Measurements from ENCODE around the gene KRT20. TPM values are rescaled to one million over a fixed set of nuclear protein-coding genes. Genes with fewer than 3 reads are reported as not detected.

The KRT20 gene
- total and polyA plus RNA-seq, 2 experiments from 2014 or later = not detected

GRCh38 chr17:40895106-40895730, 10.2 kb upstream of the KRT20 start:
- DNase-seq (ENCODE audit: low spot score) = no peak
- ATAC-seq = no peak
- Mint-ChIP-seq H3K27ac (no peak overlapping the region), H3K27me3 (ENCODE audit: insufficient read depth, low read depth, poor library complexity) (peaks cover 3% of the 10 kb centered on the region), H3K4me3 (no peak overlapping the region), H3K4me1 (no peaks in the 10 kb centered on the region), H3K9me3 (no peaks in the 10 kb centered on the region), H3K36me3 (ENCODE audit: low read depth) (no peaks in the 10 kb centered on the region)
- no peaks in the 10 kb centered on the region for H3K36me3 ChIP-seq (ENCODE audit: insufficient read depth)
- no peaks in the 10 kb centered on the region for H3F3A ChIP-seq (replicated peaks; ENCODE audit: low read depth)
- peak overlapping the region; percentile 83 for H2AFZ ChIP-seq
- no peaks in the 10 kb centered on the region for H3K79me2 ChIP-seq (replicated peaks; ENCODE audit: insufficient read depth)
- no peaks in the 10 kb centered on the region for H4K20me1 ChIP-seq (replicated peaks; ENCODE audit: insufficient read depth)
- H3K4me3 ChIP-seq = no peak overlapping the region
- no peaks in the 10 kb centered on the region for H3K9me2 ChIP-seq (ENCODE audit: insufficient read depth)
- H3K4me2 ChIP-seq = no peak overlapping the region
- no peak overlapping the region for H3K27ac ChIP-seq (ENCODE audit: low read depth)
- no peaks in the 10 kb centered on the region for H3K27me3 ChIP-seq (ENCODE audit: insufficient read depth)
- no peaks in the 10 kb centered on the region for H3K4me1 ChIP-seq (ENCODE audit: insufficient read depth)
- TF ChIP-seq POLR2AphosphoS5 (IDR thresholded peaks at IDR 0.05; ENCODE audit: low read depth) = no peak
- TF ChIP-seq ZNF114 (CRISPR knock-in tag; IDR thresholded peaks at IDR 0.05) = no peak
- no peak for TF ChIP-seq REST (IDR thresholded peaks at IDR 0.05; ENCODE audit: unreplicated experiment)
- no peak for TF ChIP-seq STAT1 (IDR thresholded peaks at IDR 0.05; ENCODE audit: unreplicated experiment)
- TF ChIP-seq EZH2phosphoT487 (IDR thresholded peaks at IDR 0.05; ENCODE audit: unreplicated experiment) = no peak
- TF ChIP-seq NANOG (IDR thresholded peaks at IDR 0.05; ENCODE audit: borderline replicate concordance) = no peak
- no peak for TF ChIP-seq ZNF331 (CRISPR knock-in tag; IDR thresholded peaks at IDR 0.05; ENCODE audit: low read depth)
- TF ChIP-seq ZNF462 (CRISPR knock-in tag; IDR thresholded peaks at IDR 0.05) = no peak
- no peak for TF ChIP-seq ETS1 (IDR thresholded peaks at IDR 0.05)
- TF ChIP-seq JUNB (IDR thresholded peaks at IDR 0.05; ENCODE audit: unreplicated experiment) = no peak
- no peak for TF ChIP-seq CTCF (conservative IDR thresholded peaks at IDR 0.05; ENCODE audit: low read depth in 2 of 2)
- TF ChIP-seq CREB1 (CRISPR knock-in tag; IDR thresholded peaks at IDR 0.05; ENCODE audit: low read depth) = no peak
- TF ChIP-seq EZH2 (IDR thresholded peaks at IDR 0.05; ENCODE audit: low read depth, unreplicated experiment) = no peak

Data from GM23338 (cell line).